SU-DHL-6 (cell line): ENCODE measurements around the gene ZBTB38.

Experiments used
- CTCF ChIP-seq: fragments of 200-600 bp; sonication (generic); IDR thresholded peaks from one replicate; pipeline ENCODE4 v1.5.1; 2017; ENCODE audit warnings: antibody characterized with exemption, mild to moderate bottlenecking, low read length, moderate library complexity; ENCODE audit not compliant: insufficient read depth, poor library complexity, severe bottlenecking
- EZH2phosphoT487 ChIP-seq: fragments of 200-600 bp; sonication (generic), shearing (Covaris generic); conservative IDR thresholded peaks from 2 replicates; pipeline ENCODE4 v1.6.1; 2018; ENCODE audit warnings: mild to moderate bottlenecking, antibody characterized with exemption, low read length, moderate library complexity, mixed read lengths

GRCh38 chr3:141408596-141408995, 40.3 kb downstream of the ZBTB38 start:
- TF ChIP-seq CTCF, result no peak
- no peak for TF ChIP-seq EZH2phosphoT487
